Kidney (tissue), 14 donors: ENCODE data around the gene DNAJB8. TPM values are rescaled to one million over a fixed set of nuclear protein-coding genes. Genes with fewer than 3 reads are reported as not detected.

Source experiments
- DNase-seq, 5 donors: peaks; one replicate each; pipeline ENCODE4 v3.0.0-alpha.2; 2013 to 2020
- FAIRE-seq: peaks from 2 replicates; lab custom pipeline; 2012; peaks lifted over from hg19 to GRCh38; lab: Jason Lieb, UNC
- H3K27ac ChIP-seq, 2 donors: one replicate each; pipeline ENCODE4 v1.7.0; 2013; ENCODE audit warnings: low read depth in 2 of 2, low read length in 2 of 2, inconsistent platforms in 1 of 2
- H3K27me3 ChIP-seq: one replicate; pipeline ENCODE4 v1.7.1; 2013; ENCODE audit warnings: low read length, inconsistent platforms; ENCODE audit not compliant: control insufficient read depth, insufficient read depth
- H3K36me3 ChIP-seq, 3 donors: one replicate each; pipeline versions ENCODE4 v1.7.0 to v1.7.1; 2013; ENCODE audit warnings: low read length in 3 of 3, control low read depth in 1 of 3, inconsistent platforms in 1 of 3; ENCODE audit not compliant: insufficient read depth in 3 of 3, control insufficient read depth in 2 of 3
- H3K4me1 ChIP-seq, 3 donors: one replicate each; pipeline versions ENCODE4 v1.7.0 to v1.7.1; 2013; ENCODE audit warnings: low read length in 3 of 3, inconsistent platforms in 1 of 3, low read depth in 1 of 3; ENCODE audit not compliant: control insufficient read depth in 2 of 3, insufficient read depth in 2 of 3
- H3K4me3 ChIP-seq, 3 donors: one replicate each; pipeline versions ENCODE4 v1.7.0 to v1.8.1; 2013; ENCODE audit warnings: low read length in 3 of 3, control low read depth in 1 of 3, inconsistent platforms in 1 of 3
- H3K9ac ChIP-seq, 3 donors: one replicate each; pipeline versions ENCODE4 v1.7.0 to v1.7.1; 2013; ENCODE audit warnings: low read length in 3 of 3, control low read depth in 1 of 3, inconsistent platforms in 1 of 3
- H3K9me3 ChIP-seq, 3 donors: one replicate each; pipeline versions ENCODE4 v1.7.0 to v1.7.1; 2013; ENCODE audit warnings: low read length in 3 of 3, control low read depth in 1 of 3, inconsistent platforms in 1 of 3; ENCODE audit not compliant: control insufficient read depth in 2 of 3, insufficient read depth in 1 of 3
- CTCF ChIP-seq: IDR thresholded peaks from 3 replicates; pipeline ENCODE4 v1.5.1; 2012; ENCODE audit warnings: mild to moderate bottlenecking, moderate library complexity, borderline replicate concordance; ENCODE audit not compliant: insufficient read depth; ENCODE audit errors: extremely low read depth
- intact Hi-C: fragments of 100-400 bp; cut with DNase I; formaldehyde crosslinking; loops from one replicate; pipeline ENCODE4 v1.11.1; 2022
- polyA plus RNA-seq: library from polyadenylated mRNA; stranded (reverse); fragments of 350-450 nt; fragmentation: Illumina TruSeq; extraction: RNeasy Lipid Tissue Mini Kit (QIAGEN cat#74804); gene quantifications from one replicate; pipeline ENCODE4 v1.2.3, GENCODE V29; 2014; ENCODE audit warnings: low read depth, low replicate concordance; ENCODE audit not compliant: insufficient read depth
- total RNA-seq: library from RNA; stranded (reverse); fragmentation: NEBNext Ultra II Directional; extraction: Animal tissue kit (Norgen Biotek cat#: 25700); gene quantifications from one replicate; pipeline ENCODE4 v1.2.1, GENCODE V29; 2021
- donor health status: control.
- donor health status: control.
- donor health status: control.
- donor health status: control.
- donor health status: control.
- donor health status: DM: yes; HTN: yes; CAD: no.
- donor health status: Normal renal cell carcinoma (clear cell type).

Gene DNAJB8
- total and polyA plus RNA-seq, 2 donors from 2014 or later, result not detected

- H3K4me3 ChIP-seq, result no peak overlapping the region
These were observed 7.0 kb upstream of the DNAJB8 start for GRCh38 chr3:128473737-128474136.

GRCh38 chr3:128473180-128473519 is 6.5 kb upstream of the DNAJB8 start:
- no peak overlapping the region for H3K27ac ChIP-seq
- H3K9ac ChIP-seq, result no peak overlapping the region
- H3K36me3 ChIP-seq, result no peaks in the 10 kb centered on the region
- no peak overlapping the region for H3K4me3 ChIP-seq
- FAIRE-seq, result no peak
- no peaks in the 10 kb centered on the region for H3K9me3 ChIP-seq
- H3K4me1 ChIP-seq, result no peaks in the 10 kb centered on the region
- intact Hi-C loops, result no loop called here
- no peak for TF ChIP-seq CTCF
- DNase-seq, result no peak
- H3K27me3 ChIP-seq, result no peaks in the 10 kb centered on the region

More at GRCh38 chr3:128473737-128474136, 7.0 kb upstream of the DNAJB8 start:
- no peak for TF ChIP-seq CTCF
- Histone ChIP-seq H3K27ac (no peak overlapping the region), H3K9ac (no peak overlapping the region), H3K36me3 (no peaks in the 10 kb centered on the region), H3K4me1 (no peaks in the 10 kb centered on the region), H3K27me3 (peaks cover 4% of the 10 kb centered on the region), H3K9me3 (no peaks in the 10 kb centered on the region)
- no peak for FAIRE-seq
- intact Hi-C loops, result no loop called here
- DNase-seq, result no peak

GRCh38 chr3:128472449-128473179 is 5.9 kb upstream of the DNAJB8 start:
- Histone ChIP-seq H3K27ac (no peak overlapping the region), H3K36me3 (no peaks in the 10 kb centered on the region), H3K27me3 (no peaks in the 10 kb centered on the region), H3K4me1 (no peaks in the 10 kb centered on the region), H3K4me3 (no peak overlapping the region), H3K9me3 (no peaks in the 10 kb centered on the region), H3K9ac (no peak overlapping the region)
- DNase-seq (no peak), FAIRE-seq (no peak)
- TF ChIP-seq CTCF, result no peak
- intact Hi-C loops, result no loop called here

- no peak for TF ChIP-seq CTCF
- H3K9me3 ChIP-seq, result no peaks in the 10 kb centered on the region
- no peaks in the 10 kb centered on the region for H3K27me3 ChIP-seq
- H3K36me3 ChIP-seq, result no peaks in the 10 kb centered on the region
- H3K9ac ChIP-seq, result no peak overlapping the region
- DNase-seq (no peak), FAIRE-seq (no peak)
- intact Hi-C loops, result no loop called here
- no peak overlapping the region for H3K4me3 ChIP-seq
- H3K27ac ChIP-seq, result no peak overlapping the region
- no peaks in the 10 kb centered on the region for H3K4me1 ChIP-seq
These were observed 5.0 kb upstream of the DNAJB8 start for GRCh38 chr3:128471720-128472119.
